K562 (cell line): Measurements from ENCODE around the gene PEX6. TPM values are rescaled to one million over a fixed set of nuclear protein-coding genes. Genes with fewer than 3 reads are reported as not detected.

ENCODE experiments used
- ATAC-seq: fragments of 200-7000 bp; cut with Tn5 transposase; 3 replicates; pipeline ENCODE4 v1.9.1; 2020; ENCODE audit warnings: moderate library complexity
- BruUV-seq: library from RNA; stranded (reverse); fragments of 400-500 nt; replicated peaks from 2 replicates; lab custom pipeline; 2021; lab: Mats Ljungman, UMichigan
- CTCF ChIA-PET: fragments of 300-600 bp; formaldehyde crosslinking; extraction: SDS; loops from one replicate; lab custom pipeline; 2021; ENCODE audit warnings: low intra/inter-chr PET ratio; lab: Yijun Ruan, JAX
- POLR2A ChIA-PET: fragments of 300-600, 350-650 bp; sonication (Branson Sonifier 250); formaldehyde crosslinking; extraction: SDS; loops from one replicate; lab custom pipeline; 2021; ENCODE audit warnings: antibody characterized with exemption, inconsistent platforms; lab: Yijun Ruan, JAX
- DNase-seq, 4 experiments: peaks; one replicate each; pipeline versions ENCODE4 v3.0.0 to v3.0.0-alpha.2; 2011 to 2018; ENCODE audit warnings: low spot score in 3 of 4, mixed read lengths in 3 of 4; ENCODE audit errors: extremely low read depth in 1 of 4
- FAIRE-seq: peaks from 2 replicates; lab custom pipeline; 2011; peaks lifted over from hg19 to GRCh38; lab: Jason Lieb, UNC
- H2AFZ ChIP-seq: 2 replicates; pipeline ENCODE4 v1.6.0; 2011; ENCODE audit warnings: low read depth, low read length, control low read depth, inconsistent platforms
- H3K27ac ChIP-seq: fragments of 200-600 bp; 3 replicates; pipeline ENCODE4 v1.8.0; 2011; ENCODE audit warnings: low read depth, mild to moderate bottlenecking, control low read depth, inconsistent platforms, low read length, moderate library complexity, mixed read lengths; ENCODE audit errors: extremely low read depth
- H3K27me3 ChIP-seq, 2 experiments: fragments of 300-600 bp in 1 of 2; 2 replicates in 1 of 2; 3 replicates in 1 of 2; pipeline versions ENCODE4 v1.6.0 to v1.8.0; 2011; ENCODE audit warnings: inconsistent platforms in 2 of 2, low read length in 2 of 2, mild to moderate bottlenecking in 1 of 2, mixed read lengths in 1 of 2, moderate library complexity in 1 of 2; ENCODE audit not compliant: control insufficient read depth in 2 of 2, insufficient read depth in 2 of 2
- H3K36me3 ChIP-seq: fragments of 300-600 bp; 3 replicates; pipeline ENCODE4 v1.8.0; 2011; ENCODE audit warnings: mild to moderate bottlenecking, low read length, inconsistent platforms; ENCODE audit not compliant: control insufficient read depth, insufficient read depth
- H3K4me1 ChIP-seq, 2 experiments: fragments of 200-600 bp in 1 of 2; replicated peaks in 1 of 2; 2 replicates in 1 of 2; 3 replicates in 1 of 2; pipeline versions ENCODE4 v1.5.1 to v1.8.0; 2011; ENCODE audit warnings: inconsistent platforms in 2 of 2, low read length in 2 of 2, mild to moderate bottlenecking in 1 of 2, mixed read lengths in 1 of 2, moderate library complexity in 1 of 2; ENCODE audit not compliant: control insufficient read depth in 2 of 2, insufficient read depth in 2 of 2
- H3K4me2 ChIP-seq: 2 replicates; pipeline ENCODE4 v1.6.1; 2011; ENCODE audit warnings: low read length, control low read depth, inconsistent platforms, mixed read lengths; ENCODE audit not compliant: insufficient read depth
- H3K4me3 ChIP-seq: fragments of 200-600 bp; sonication (generic), shearing (Covaris generic); 2 replicates; pipeline ENCODE4 v1.5.1; 2016; ENCODE audit warnings: control low read depth, inconsistent platforms
- H3K79me2 ChIP-seq: fragments of 200-600 bp; 3 replicates; pipeline ENCODE4 v1.8.0; 2011; ENCODE audit warnings: low read length, inconsistent platforms; ENCODE audit not compliant: control insufficient read depth, insufficient read depth
- H3K9ac ChIP-seq, 2 experiments: 2 replicates each; pipeline versions ENCODE4 v1.6.0 to v1.6.1; 2011; ENCODE audit warnings: low read depth in 2 of 2, low read length in 2 of 2, control low read depth in 1 of 2, inconsistent platforms in 1 of 2, mild to moderate bottlenecking in 1 of 2, mixed read lengths in 1 of 2; ENCODE audit not compliant: insufficient read depth in 1 of 2
- H3K9me1 ChIP-seq: one replicate; pipeline ENCODE4 v1.6.0; 2011; ENCODE audit warnings: inconsistent platforms, mild to moderate bottlenecking, low read length, moderate library complexity; ENCODE audit not compliant: control insufficient read depth, insufficient read depth
- H3K9me3 ChIP-seq: replicated peaks from 2 replicates; pipeline ENCODE4 v1.5.1; 2011; ENCODE audit warnings: low read depth, low read length, inconsistent platforms; ENCODE audit not compliant: control insufficient read depth, insufficient read depth
- H4K20me1 ChIP-seq: replicated peaks from 2 replicates; pipeline ENCODE4 v1.6.1; 2011; ENCODE audit warnings: low read length, inconsistent platforms, mixed read lengths; ENCODE audit not compliant: control insufficient read depth, insufficient read depth
- CEBPB ChIP-seq: fragments of 450-650 bp; IDR thresholded peaks from 2 replicates; pipeline ENCODE4 v1.6.1; 2016; ENCODE audit warnings: missing genetic modification characterization, missing compliant biosample characterization
- MTA1 ChIP-seq: fragments of 450-650 bp; IDR thresholded peaks from 2 replicates; pipeline ENCODE4 v1.6.1; 2017; ENCODE audit warnings: borderline replicate concordance
- MXI1 ChIP-seq: IDR thresholded peaks from 2 replicates; pipeline ENCODE4 v1.6.1; 2011; ENCODE audit warnings: low read depth, mild to moderate bottlenecking, improper control_type of control experiment, low read length
- NR3C1 ChIP-seq: sonication (generic); formaldehyde crosslinking; IDR thresholded peaks from 2 replicates; pipeline ENCODE4 v1.8.1; 2022; ENCODE audit warnings: missing genetic modification reagents
- SMC3 ChIP-seq: conservative IDR thresholded peaks from 2 replicates; pipeline ENCODE4 v1.6.1; 2011; ENCODE audit warnings: low read depth, low read length, improper control_type of control experiment; ENCODE audit not compliant: insufficient read depth
- WGBS: fragments of 100-300 bp; shearing (Covaris generic); methylation state at CpG from one replicate; pipeline ENCODE4 v1.1.6; 2016; ENCODE audit warnings: low coverage, mixed read lengths; ENCODE audit not compliant: insufficient coverage; ENCODE audit errors: missing lambda C conversion rate; 5-methylcytosine and 5-hydroxymethylcytosine counted together
- in situ Hi-C: fragments of 300-500 bp; cut with MboI; formaldehyde crosslinking; loops from 4 replicates; pipeline ENCODE4 v1.15.0; 2018; ENCODE audit warnings: inconsistent platforms, mixed read lengths
- intact Hi-C: fragments of 100-400 bp; cut with micrococcal nuclease; formaldehyde crosslinking; loops from 2 replicates; pipeline ENCODE4 v1.14.2; 2022
- polyA plus RNA-seq, 8 experiments: library from polyadenylated mRNA; depleted of rRNA in 4 of 8; stranded (reverse) in 5 of 8; unstranded in 3 of 8; fragments of >200 nt; fragmentation: Nextera tagmentation in 2 of 8; fragmentation: Illumina TruSeq in 1 of 8; extraction: Ambion mirVana in 2 of 8; extraction: Trizol in 1 of 8; gene quantifications; 2 replicates each; pipeline versions ENCODE4 v1.2.1 to v1.2.3, GENCODE V29; 2011 to 2014; ENCODE audit warnings: inconsistent platforms in 1 of 8, missing spikeins in 1 of 8
- total RNA-seq, 7 experiments: library from RNA; depleted of rRNA in 6 of 7; stranded (reverse); fragments of >200 nt in 6 of 7; fragmentation: Illumina TruSeq in 2 of 7; extraction: Trizol in 2 of 7; gene quantifications; 2 replicates each; pipeline versions ENCODE4 v1.2.1 to v1.2.3, GENCODE V29; 2011 to 2021; ENCODE audit warnings: low replicate concordance in 1 of 7
- TF ChIP-seq, protein P1 (sequence below): fragments of 450-650 bp; IDR thresholded peaks from 2 replicates; pipeline ENCODE4 v1.6.1; 2016; ENCODE audit warnings: missing biosample characterization, missing genetic modification characterization
- TF ChIP-seq, protein P2 (sequence below), 2 experiments: fragments of 450-650 bp; IDR thresholded peaks; 2 replicates each; pipeline ENCODE4 v1.6.1; 2016; ENCODE audit warnings: mild to moderate bottlenecking in 2 of 2, borderline replicate concordance in 1 of 2, low read depth in 1 of 2, moderate library complexity in 1 of 2

PEX6 gene
- total and polyA plus RNA-seq, 9 of the 15 experiments (the other 6 are each of a cell fraction or from before 2014, with no cell fraction given) = 0.17 to 20.8 (median 6.9) TPM

DNA sequence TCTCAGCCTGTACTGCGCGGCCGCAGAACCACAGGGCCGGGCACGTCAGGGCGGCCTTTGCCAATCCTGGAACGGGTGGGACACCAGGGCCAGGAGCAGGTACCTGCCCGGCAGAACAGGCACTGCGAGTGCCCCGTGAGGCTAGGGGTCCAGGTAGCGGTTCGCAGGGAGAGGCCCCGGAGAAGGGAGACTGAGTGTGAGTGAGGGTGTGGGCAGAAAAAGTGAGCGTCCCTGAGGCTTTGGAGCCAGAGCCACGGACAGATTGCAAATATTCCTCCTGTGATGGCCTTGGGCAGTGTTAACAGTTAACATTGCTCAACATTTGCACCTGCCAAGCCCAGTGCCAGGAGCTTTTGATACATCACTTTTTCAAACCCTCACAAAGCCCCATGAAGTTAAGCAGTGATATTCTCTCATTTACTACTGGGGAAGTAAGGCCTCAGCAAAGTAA is 17.9 kb downstream of the PEX6 start:
- Histone ChIP-seq H3K4me1 (peaks cover 0 to 14% of the 10 kb centered on the region in 2 experiments; a peak in 2 of 5 replicates), H3K4me2 (no peak overlapping the region), H4K20me1 (no peaks in the 10 kb centered on the region), H3K9me3 (no peaks in the 10 kb centered on the region), H3K79me2 (no peaks in the 10 kb centered on the region), H3K9me1 (no peaks in the 10 kb centered on the region), H3K27ac (no peak overlapping the region), H3K36me3 (peaks cover 20% of the 10 kb centered on the region; the same call in 1 of the 3 replicates), H3K4me3 (no peak overlapping the region), H3K9ac (no peak overlapping the region; a peak in 1 of 4 replicates), H3K27me3 (no peaks in the 10 kb centered on the region), H2AFZ (no peak overlapping the region)
- TF ChIP-seq, protein P1, sequence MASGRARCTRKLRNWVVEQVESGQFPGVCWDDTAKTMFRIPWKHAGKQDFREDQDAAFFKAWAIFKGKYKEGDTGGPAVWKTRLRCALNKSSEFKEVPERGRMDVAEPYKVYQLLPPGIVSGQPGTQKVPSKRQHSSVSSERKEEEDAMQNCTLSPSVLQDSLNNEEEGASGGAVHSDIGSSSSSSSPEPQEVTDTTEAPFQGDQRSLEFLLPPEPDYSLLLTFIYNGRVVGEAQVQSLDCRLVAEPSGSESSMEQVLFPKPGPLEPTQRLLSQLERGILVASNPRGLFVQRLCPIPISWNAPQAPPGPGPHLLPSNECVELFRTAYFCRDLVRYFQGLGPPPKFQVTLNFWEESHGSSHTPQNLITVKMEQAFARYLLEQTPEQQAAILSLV = no peak
- TF ChIP-seq, protein P2, sequence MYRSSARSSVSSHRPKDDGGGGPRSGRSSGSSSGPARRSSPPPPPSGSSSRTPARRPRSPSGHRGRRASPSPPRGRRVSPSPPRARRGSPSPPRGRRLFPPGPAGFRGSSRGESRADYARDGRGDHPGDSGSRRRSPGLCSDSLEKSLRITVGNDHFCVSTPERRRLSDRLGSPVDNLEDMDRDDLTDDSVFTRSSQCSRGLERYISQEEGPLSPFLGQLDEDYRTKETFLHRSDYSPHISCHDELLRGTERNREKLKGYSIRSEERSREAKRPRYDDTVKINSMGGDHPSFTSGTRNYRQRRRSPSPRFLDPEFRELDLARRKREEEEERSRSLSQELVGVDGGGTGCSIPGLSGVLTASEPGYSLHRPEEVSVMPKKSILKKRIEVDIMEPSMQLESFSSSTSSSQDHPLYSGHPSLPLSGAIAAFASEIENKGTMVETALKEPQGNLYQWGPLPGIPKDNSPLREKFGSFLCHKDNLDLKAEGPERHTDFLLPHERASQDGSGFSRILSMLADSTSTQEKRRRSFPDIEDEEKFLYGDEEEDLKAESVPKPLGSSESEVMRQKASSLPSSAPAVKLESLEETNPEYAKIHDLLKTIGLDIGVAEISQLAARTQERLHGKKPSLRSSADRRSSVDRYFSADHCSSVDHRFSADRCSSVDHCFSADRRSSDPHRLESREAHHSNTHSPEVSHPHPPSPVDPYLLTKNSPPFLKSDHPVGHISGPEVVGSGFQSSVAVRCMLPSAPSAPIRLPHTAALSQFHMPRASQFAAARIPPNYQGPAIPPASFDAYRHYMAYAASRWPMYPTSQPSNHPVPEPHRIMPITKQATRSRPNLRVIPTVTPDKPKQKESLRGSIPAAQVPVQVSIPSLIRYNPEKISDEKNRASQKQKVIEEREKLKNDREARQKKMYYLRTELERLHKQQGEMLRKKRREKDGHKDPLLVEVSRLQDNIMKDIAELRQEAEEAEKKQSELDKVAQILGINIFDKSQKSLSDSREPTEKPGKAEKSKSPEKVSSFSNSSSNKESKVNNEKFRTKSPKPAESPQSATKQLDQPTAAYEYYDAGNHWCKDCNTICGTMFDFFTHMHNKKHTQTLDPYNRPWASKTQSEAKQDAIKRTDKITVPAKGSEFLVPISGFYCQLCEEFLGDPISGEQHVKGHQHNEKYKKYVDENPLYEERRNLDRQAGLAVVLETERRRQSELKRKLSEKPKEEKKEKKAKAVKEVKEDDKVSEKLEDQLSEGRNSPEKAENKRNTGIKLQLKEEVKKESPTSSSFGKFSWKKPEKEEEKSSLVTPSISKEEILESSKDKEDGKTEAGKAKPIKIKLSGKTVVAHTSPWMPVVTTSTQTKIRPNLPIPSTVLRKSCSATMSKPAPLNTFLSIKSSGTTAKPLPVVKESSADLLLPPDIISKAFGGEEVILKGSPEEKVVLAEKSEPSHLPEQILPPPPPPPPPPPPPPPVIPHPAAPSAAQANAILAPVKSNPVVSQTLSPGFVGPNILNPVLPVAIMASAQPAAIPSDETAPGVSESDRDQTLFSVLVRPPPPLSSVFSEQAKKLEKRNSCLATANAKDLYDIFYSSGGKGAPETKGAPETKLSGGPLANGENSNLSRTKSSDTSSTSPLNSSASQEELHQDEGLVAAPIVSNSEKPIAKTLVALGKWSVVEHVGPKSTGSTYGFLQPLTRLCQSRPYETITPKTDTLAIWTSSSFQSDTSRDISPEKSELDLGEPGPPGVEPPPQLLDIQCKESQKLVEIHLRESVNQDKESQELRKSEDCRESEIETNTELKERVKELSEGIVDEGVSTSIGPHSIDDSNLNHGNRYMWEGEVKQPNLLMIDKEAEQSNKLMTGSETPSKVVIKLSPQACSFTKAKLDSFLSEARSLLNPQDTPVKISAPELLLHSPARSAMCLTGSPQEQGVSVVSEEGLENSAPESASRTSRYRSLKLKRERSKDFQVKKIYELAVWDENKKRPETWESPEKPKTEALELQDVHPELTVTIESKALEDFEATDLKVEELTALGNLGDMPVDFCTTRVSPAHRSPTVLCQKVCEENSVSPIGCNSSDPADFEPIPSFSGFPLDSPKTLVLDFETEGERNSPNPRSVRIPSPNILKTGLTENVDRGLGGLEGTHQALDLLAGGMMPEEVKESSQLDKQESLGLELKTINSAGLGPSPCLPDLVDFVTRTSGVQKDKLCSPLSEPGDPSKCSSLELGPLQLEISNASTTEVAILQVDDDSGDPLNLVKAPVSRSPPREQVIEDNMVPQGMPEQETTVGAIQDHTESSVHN (IDR thresholded peaks at IDR 0.05; ENCODE audit: borderline replicate concordance in 1 of 2, low read depth in 1 of 2) = no peak
- TF ChIP-seq MXI1 (no peak), SMC3 (no peak), NR3C1 (CRISPR knock-in tag) (no peak), MTA1 (no peak), CEBPB (tag) (no peak)
- ATAC-seq = no peak
- BruUV-seq = no TSS peak
- in situ Hi-C loops = no loop called here
- WGBS = 75% methylated on average over 15 of the region's 15 CpGs
- FAIRE-seq = no peak
- intact Hi-C loops = loop anchor here (5.0 kb wide), 1 partner anchor 59 kb away; no protein-coding TSS in a partner anchor
- DNase-seq = no peak
- CTCF ChIA-PET = no interaction called here
- POLR2A ChIA-PET = interaction anchor here (0.6 kb wide), 1 partner anchor 10 kb away, joined by 3 read pairs; no protein-coding TSS in a partner anchor
